HPDE6-E6E7 (cell line): ENCODE data around the gene METTL22.

ENCODE experiments used
- DNase-seq: peaks from one replicate; pipeline ENCODE4 v3.0.0; 2011; ENCODE audit warnings: missing footprints; ENCODE audit errors: extremely low spot score

Gene METTL22

GRCh38 chr16:8594149-8594666 lies 27.3 kb upstream of the METTL22 start:
- peak; percentile 22 for DNase-seq

- no peak for DNase-seq
These were observed 25.7 kb upstream of the METTL22 start for GRCh38 chr16:8595783-8596182.

GRCh38 chr16:8596581-8596980 lies 24.9 kb upstream of the METTL22 start:
- no peak for DNase-seq

GRCh38 chr16:8600144-8600775 lies 21.2 kb upstream of the METTL22 start:
- no peak for DNase-seq

GRCh38 chr16:8605554-8605953 lies 15.9 kb upstream of the METTL22 start:
- DNase-seq, result no peak

- no peak for DNase-seq
These were observed 14.3 kb upstream of the METTL22 start for GRCh38 chr16:8607214-8607613.

GRCh38 chr16:8611122-8611521 lies 10.4 kb upstream of the METTL22 start:
- no peak for DNase-seq

- no peak for DNase-seq
These were observed 9.5 kb upstream of the METTL22 start for GRCh38 chr16:8611886-8612600.

- DNase-seq, result no peak
These were observed 7.0 kb upstream of the METTL22 start for GRCh38 chr16:8614435-8615029.

- no peak for DNase-seq
These were observed 1.7 kb upstream of the METTL22 start for GRCh38 chr16:8619671-8620370.

- peak; percentile 6 for DNase-seq
These were observed 963 bp upstream of the METTL22 start for GRCh38 chr16:8620535-8620934.

- no peak for DNase-seq
These were observed 301 bp upstream of the METTL22 start for GRCh38 chr16:8621222-8621571.

GRCh38 chr16:8622315-8622656 lies 788 bp downstream of the METTL22 start:
- DNase-seq, result peak; percentile 26

- no peak for DNase-seq
These were observed 2.1 kb downstream of the METTL22 start for GRCh38 chr16:8623634-8624033.

- DNase-seq, result no peak
These were observed 4.1 kb downstream of the METTL22 start for GRCh38 chr16:8625491-8626087.

- no peak for DNase-seq
These were observed 5.4 kb downstream of the METTL22 start for GRCh38 chr16:8626946-8627345.

GRCh38 chr16:8627456-8627855 lies 6.0 kb downstream of the METTL22 start:
- no peak for DNase-seq

GRCh38 chr16:8628981-8629725 lies 7.7 kb downstream of the METTL22 start:
- DNase-seq, result no peak

- DNase-seq, result no peak
These were observed 8.9 kb downstream of the METTL22 start for GRCh38 chr16:8630255-8630953.

- no peak for DNase-seq
These were observed 9.9 kb downstream of the METTL22 start for GRCh38 chr16:8631373-8631772.
